H1 (cell line): ENCODE results near the gene PMFBP1. TPM values are rescaled to one million over a fixed set of nuclear protein-coding genes. Genes with fewer than 3 reads are reported as not detected.

ENCODE experiments used
- CTCF ChIA-PET: fragments of 300-600 bp; sonication (Branson Sonifier 250); formaldehyde crosslinking; loops from one replicate; lab custom pipeline; 2021; ENCODE audit not compliant: partially characterized antibody; lab: Charles Lee
- POLR2A ChIA-PET: fragments of 300-600 bp; sonication (Branson Sonifier 250); formaldehyde crosslinking; loops from one replicate; lab custom pipeline; 2021; ENCODE audit warnings: inconsistent platforms; ENCODE audit not compliant: partially characterized antibody; lab: Charles Lee
- DNase-seq, 2 experiments: peaks; one replicate each; pipeline versions ENCODE4 v3.0.0 to v3.0.0-alpha.2; 2010 to 2022; ENCODE audit warnings: low spot score in 2 of 2, low read depth in 1 of 2, mixed read lengths in 1 of 2
- FAIRE-seq: peaks from 2 replicates; lab custom pipeline; 2011; peaks lifted over from hg19 to GRCh38; lab: Jason Lieb, UNC
- H2AFZ ChIP-seq: 2 replicates; pipeline ENCODE4 v1.8.1; 2012; ENCODE audit warnings: low read length, inconsistent platforms
- H2AK5ac ChIP-seq: 2 replicates; pipeline ENCODE4 v1.6.1; 2013; ENCODE audit warnings: low read depth, low read length
- H2BK120ac ChIP-seq: replicated peaks from 2 replicates; pipeline ENCODE3; 2013; ENCODE audit warnings: low read depth, low read length, inconsistent platforms
- H2BK12ac ChIP-seq: 2 replicates; pipeline ENCODE4 v1.6.1; 2013; ENCODE audit warnings: low read depth, low read length
- H2BK15ac ChIP-seq: 2 replicates; pipeline ENCODE4 v1.6.1; 2013; ENCODE audit warnings: low read length
- H2BK20ac ChIP-seq: 2 replicates; pipeline ENCODE4 v1.6.1; 2013; ENCODE audit warnings: low read length
- H2BK5ac ChIP-seq: 2 replicates; pipeline ENCODE4 v1.6.1; 2013; ENCODE audit warnings: low read depth, low read length
- H3K14ac ChIP-seq: 2 replicates; pipeline ENCODE4 v1.6.1; 2013; ENCODE audit warnings: inconsistent platforms; ENCODE audit not compliant: insufficient read length
- H3K18ac ChIP-seq: 2 replicates; pipeline ENCODE4 v1.6.1; 2013; ENCODE audit warnings: low read length; ENCODE audit errors: extremely low read depth
- H3K23ac ChIP-seq: 2 replicates; pipeline ENCODE4 v1.6.1; 2013; ENCODE audit warnings: inconsistent platforms; ENCODE audit not compliant: insufficient read length
- H3K23me2 ChIP-seq: 2 replicates; pipeline ENCODE4 v1.6.1; 2013; ENCODE audit warnings: low read depth, low read length
- H3K27ac ChIP-seq: 2 replicates; pipeline ENCODE4 v1.6.1; 2011; ENCODE audit warnings: low read depth, low read length, inconsistent platforms
- H3K27me3 ChIP-seq, 4 experiments: replicated peaks in 1 of 4; 1 replicate in 1 of 4; 2 replicates in 3 of 4; pipeline versions ENCODE4 v1.6.1 to v1.8.1; 2011 to 2013; ENCODE audit warnings: low read length in 3 of 4, mild to moderate bottlenecking in 3 of 4, inconsistent platforms in 2 of 4, mixed read lengths in 2 of 4, moderate library complexity in 1 of 4; ENCODE audit not compliant: control insufficient read depth in 3 of 4, insufficient read depth in 3 of 4; ENCODE audit errors: extremely low read depth in 1 of 4
- H3K36me3 ChIP-seq, 4 experiments: 2 replicates each; pipeline versions ENCODE4 v1.6.1 to v1.8.1; 2011 to 2013; ENCODE audit warnings: mild to moderate bottlenecking in 4 of 4, low read length in 3 of 4, moderate library complexity in 2 of 4, control low read depth in 1 of 4, inconsistent platforms in 1 of 4; ENCODE audit not compliant: insufficient read depth in 4 of 4, control insufficient read depth in 2 of 4
- H3K4ac ChIP-seq: replicated peaks from 2 replicates; pipeline ENCODE3; 2013; ENCODE audit warnings: low read length, low read depth, mixed read lengths, inconsistent platforms; ENCODE audit not compliant: insufficient read length
- H3K4me1 ChIP-seq, 4 experiments: replicated peaks in 1 of 4; 1 replicate in 1 of 4; 2 replicates in 3 of 4; pipeline versions ENCODE4 v1.6.1 to v1.8.1; 2011 to 2013; ENCODE audit warnings: low read length in 3 of 4, inconsistent platforms in 2 of 4, mixed read lengths in 1 of 4; ENCODE audit not compliant: insufficient read depth in 4 of 4, control insufficient read depth in 3 of 4
- H3K4me2 ChIP-seq, 2 experiments: 2 replicates each; pipeline versions ENCODE4 v1.6.1 to v1.8.1; 2011 to 2013; ENCODE audit warnings: low read depth in 2 of 2, low read length in 2 of 2, control low read depth in 1 of 2, inconsistent platforms in 1 of 2, mild to moderate bottlenecking in 1 of 2; ENCODE audit not compliant: insufficient read depth in 1 of 2
- H3K4me3 ChIP-seq, 4 experiments: fragments of 200-600, 300-600 bp in 1 of 4; sonication (generic), shearing (Covaris generic), sonication (Bioruptor Twin) in 1 of 4; 2 replicates each; pipeline versions ENCODE4 v1.5.1 to v1.8.1; 2011 to 2016; ENCODE audit warnings: low read length in 4 of 4, low read depth in 3 of 4, control low read depth in 2 of 4, inconsistent platforms in 2 of 4, mild to moderate bottlenecking in 2 of 4, mixed read lengths in 1 of 4, moderate library complexity in 1 of 4; ENCODE audit not compliant: insufficient read depth in 2 of 4; ENCODE audit errors: extremely low read depth in 1 of 4
- H3K56ac ChIP-seq: replicated peaks from 2 replicates; pipeline ENCODE3; 2013; ENCODE audit warnings: low read depth, mild to moderate bottlenecking, mixed read lengths, low read length, inconsistent platforms; ENCODE audit not compliant: insufficient read length
- H3K79me1 ChIP-seq: 2 replicates; pipeline ENCODE4 v1.6.1; 2013; ENCODE audit warnings: low read depth, low read length, control low read depth
- H3K79me2 ChIP-seq, 2 experiments: 2 replicates each; pipeline versions ENCODE4 v1.6.1 to v1.8.1; 2012 to 2013; ENCODE audit warnings: low read length in 2 of 2, mild to moderate bottlenecking in 2 of 2, inconsistent platforms in 1 of 2; ENCODE audit not compliant: insufficient read depth in 2 of 2, control insufficient read depth in 1 of 2
- H3K9ac ChIP-seq, 4 experiments: replicated peaks in 1 of 4; 1 replicate in 1 of 4; 2 replicates in 3 of 4; pipeline versions ENCODE4 v1.6.1 to v1.8.1; 2011 to 2013; ENCODE audit warnings: low read depth in 3 of 4, low read length in 3 of 4, control low read depth in 2 of 4, mild to moderate bottlenecking in 2 of 4, moderate library complexity in 2 of 4, inconsistent platforms in 1 of 4; ENCODE audit errors: extremely low read depth in 1 of 4
- H3K9me3 ChIP-seq, 2 experiments: 2 replicates each; pipeline versions ENCODE4 v1.6.1 to v1.8.1; 2012 to 2013; ENCODE audit warnings: mild to moderate bottlenecking in 2 of 2, moderate library complexity in 2 of 2, control low read depth in 1 of 2, inconsistent platforms in 1 of 2, low read depth in 1 of 2, low read length in 1 of 2, mixed read lengths in 1 of 2; ENCODE audit not compliant: insufficient read depth in 2 of 2
- H4K20me1 ChIP-seq, 2 experiments: replicated peaks in 1 of 2; 2 replicates each; pipeline versions ENCODE3 to v1.8.1; 2011 to 2013; ENCODE audit warnings: inconsistent platforms in 2 of 2, low read length in 2 of 2, mild to moderate bottlenecking in 1 of 2; ENCODE audit not compliant: insufficient read depth in 2 of 2, control insufficient read depth in 1 of 2
- H4K5ac ChIP-seq: 2 replicates; pipeline ENCODE4 v1.6.1; 2013; ENCODE audit warnings: low read length, low read depth, mixed read lengths, inconsistent platforms; ENCODE audit not compliant: insufficient read length
- H4K8ac ChIP-seq: 2 replicates; pipeline ENCODE4 v1.8.0; 2013; ENCODE audit warnings: mild to moderate bottlenecking, moderate library complexity, low read length, inconsistent platforms; ENCODE audit not compliant: insufficient read depth; ENCODE audit errors: extremely low read depth
- H4K91ac ChIP-seq: replicated peaks from 2 replicates; pipeline ENCODE3; 2013; ENCODE audit warnings: low read length, mixed read lengths, inconsistent platforms; ENCODE audit not compliant: insufficient read length
- ASH2L ChIP-seq: fragments of 200-600, 300-600 bp; sonication (generic); IDR thresholded peaks from one replicate; pipeline ENCODE4 v1.7.1; 2017; ENCODE audit warnings: low read length
- BCL11A ChIP-seq, 2 experiments: IDR thresholded peaks; one replicate each; pipeline ENCODE4 v1.6.1; 2011; ENCODE audit warnings: low read depth in 2 of 2, low read length in 2 of 2, mild to moderate bottlenecking in 2 of 2
- CBX8 ChIP-seq: fragments of 300-800, 300-1000 bp; sonication (generic); IDR thresholded peaks from 2 replicates; pipeline ENCODE4 v1.7.1; 2016; ENCODE audit warnings: low read depth, low read length, borderline replicate concordance
- JUN ChIP-seq: IDR thresholded peaks from 2 replicates; pipeline ENCODE4 v1.6.1; 2011; ENCODE audit warnings: low read depth, mild to moderate bottlenecking, improper control_type of control experiment, low read length
- MAFK ChIP-seq: IDR thresholded peaks from 2 replicates; pipeline ENCODE4 v1.6.1; 2012; ENCODE audit warnings: low read depth, mild to moderate bottlenecking, improper control_type of control experiment, low read length
- NANOG ChIP-seq: IDR thresholded peaks from 2 replicates; pipeline ENCODE4 v1.6.1; 2011; ENCODE audit warnings: low read length, low read depth, mild to moderate bottlenecking, inconsistent platforms; ENCODE audit not compliant: insufficient read depth, poor library complexity, severe bottlenecking
- RBBP5 ChIP-seq: IDR thresholded peaks from 2 replicates; pipeline ENCODE4 v1.7.1; 2012; ENCODE audit warnings: low read depth, mild to moderate bottlenecking, inconsistent platforms, low read length, moderate library complexity, borderline replicate concordance
- RNF2 ChIP-seq: fragments of 200-900, 300-1000 bp; sonication (generic); IDR thresholded peaks from 2 replicates; pipeline ENCODE4 v1.7.1; 2016; ENCODE audit warnings: borderline replicate concordance, low read depth, mild to moderate bottlenecking, antibody characterized with exemption, low read length; ENCODE audit not compliant: poor library complexity, severe bottlenecking; ENCODE audit errors: missing control alignments
- SRF ChIP-seq: IDR thresholded peaks from 2 replicates; pipeline ENCODE4 v1.6.1; 2011; ENCODE audit warnings: mild to moderate bottlenecking, low read depth, low read length, moderate library complexity
- TCF12 ChIP-seq: IDR thresholded peaks from 2 replicates; pipeline ENCODE4 v1.6.1; 2011; ENCODE audit warnings: low read depth, mild to moderate bottlenecking, low read length
- polyA plus RNA-seq, 7 experiments: library from polyadenylated mRNA; depleted of rRNA in 3 of 7; stranded (reverse) in 5 of 7; unstranded in 2 of 7; fragments of >200 nt in 5 of 7; fragments of 200-250 nt in 2 of 7; gene quantifications; 1 replicate in 5 of 7; 2 replicates in 1 of 7; 4 replicates in 1 of 7; pipeline versions ENCODE4 v1.2.1 to v1.2.3, GENCODE V29; 2011 to 2013; ENCODE audit warnings: missing spikeins in 2 of 7, mixed read lengths in 2 of 7
- total RNA-seq: library from RNA; stranded (reverse); fragmentation: NEBNext Ultra II Directional; extraction: Animal tissue kit (Norgen Biotek cat#: 25700); gene quantifications from 2 replicates; pipeline ENCODE4 v1.2.1, GENCODE V29; 2021
- TF ChIP-seq, protein P1 (sequence below), 3 experiments: IDR thresholded peaks; 1 replicate in 2 of 3; 2 replicates in 1 of 3; pipeline versions ENCODE4 v1.5.1 to v1.6.1; 2011; ENCODE audit warnings: low read length in 3 of 3, mild to moderate bottlenecking in 3 of 3, inconsistent platforms in 2 of 3, low read depth in 1 of 3, moderate library complexity in 1 of 3; ENCODE audit not compliant: insufficient read depth in 1 of 3; ENCODE audit errors: control extremely low read depth in 1 of 3
- TF ChIP-seq, protein P2 (sequence below): IDR thresholded peaks from 2 replicates; pipeline ENCODE4 v1.6.1; 2012; ENCODE audit warnings: inconsistent platforms

PMFBP1 gene
- total and polyA plus RNA-seq, 2 of the 8 experiments (the other 6 are each of a cell fraction or from before 2014, with no cell fraction given): 0.32 to 1.6 TPM

DNA sequence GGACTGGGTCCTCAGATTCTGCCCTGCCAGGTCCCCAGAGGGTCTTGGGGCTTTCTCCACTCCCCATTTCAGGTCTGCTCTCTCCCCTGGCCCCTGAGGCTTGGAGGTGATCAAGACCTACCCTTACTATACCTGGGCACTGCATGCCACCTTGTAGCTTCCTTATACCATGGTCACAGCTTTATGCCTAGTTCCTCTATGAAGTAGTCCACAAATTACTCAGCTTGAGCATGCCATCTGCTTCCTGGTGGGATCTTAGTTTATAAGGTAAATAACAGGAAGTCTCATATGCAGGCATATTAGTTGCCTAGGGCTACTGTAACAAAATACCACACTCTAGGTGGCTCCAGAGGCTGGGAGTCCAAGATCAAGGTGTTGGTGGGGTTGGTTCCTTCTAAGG, 11.0 kb upstream of the PMFBP1 start:
- POLR2A ChIA-PET: no interaction called here
- TF ChIP-seq, protein P1, sequence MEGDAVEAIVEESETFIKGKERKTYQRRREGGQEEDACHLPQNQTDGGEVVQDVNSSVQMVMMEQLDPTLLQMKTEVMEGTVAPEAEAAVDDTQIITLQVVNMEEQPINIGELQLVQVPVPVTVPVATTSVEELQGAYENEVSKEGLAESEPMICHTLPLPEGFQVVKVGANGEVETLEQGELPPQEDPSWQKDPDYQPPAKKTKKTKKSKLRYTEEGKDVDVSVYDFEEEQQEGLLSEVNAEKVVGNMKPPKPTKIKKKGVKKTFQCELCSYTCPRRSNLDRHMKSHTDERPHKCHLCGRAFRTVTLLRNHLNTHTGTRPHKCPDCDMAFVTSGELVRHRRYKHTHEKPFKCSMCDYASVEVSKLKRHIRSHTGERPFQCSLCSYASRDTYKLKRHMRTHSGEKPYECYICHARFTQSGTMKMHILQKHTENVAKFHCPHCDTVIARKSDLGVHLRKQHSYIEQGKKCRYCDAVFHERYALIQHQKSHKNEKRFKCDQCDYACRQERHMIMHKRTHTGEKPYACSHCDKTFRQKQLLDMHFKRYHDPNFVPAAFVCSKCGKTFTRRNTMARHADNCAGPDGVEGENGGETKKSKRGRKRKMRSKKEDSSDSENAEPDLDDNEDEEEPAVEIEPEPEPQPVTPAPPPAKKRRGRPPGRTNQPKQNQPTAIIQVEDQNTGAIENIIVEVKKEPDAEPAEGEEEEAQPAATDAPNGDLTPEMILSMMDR (IDR thresholded peaks at IDR 0.05; ENCODE audit: control extremely low read depth in 1 of 3, insufficient read depth in 1 of 3, low read depth in 1 of 3, low read length in 3 of 3): no peak
- TF ChIP-seq SRF (no peak), TCF12 (no peak), RBBP5 (no peak), JUN (no peak), RNF2 (no peak), MAFK (no peak), ASH2L (no peak), CBX8 (no peak), NANOG (no peak), BCL11A (IDR thresholded peaks at IDR 0.05; ENCODE audit: low read depth in 2 of 2, low read length in 2 of 2) (no peak)
- TF ChIP-seq, protein P2, sequence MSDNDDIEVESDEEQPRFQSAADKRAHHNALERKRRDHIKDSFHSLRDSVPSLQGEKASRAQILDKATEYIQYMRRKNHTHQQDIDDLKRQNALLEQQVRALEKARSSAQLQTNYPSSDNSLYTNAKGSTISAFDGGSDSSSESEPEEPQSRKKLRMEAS: no peak

More for the DNA sequence above, 11.0 kb upstream of the PMFBP1 start:
- H4K8ac ChIP-seq: no peak overlapping the region
- H3K18ac ChIP-seq: no peak overlapping the region
- no peak overlapping the region for H3K23ac ChIP-seq
- H3K4me3 ChIP-seq: no peak overlapping the region
- H3K4ac ChIP-seq: no peak overlapping the region
- H3K56ac ChIP-seq: no peak overlapping the region
- H3K36me3 ChIP-seq: no peaks in the 10 kb centered on the region
- H2AK5ac ChIP-seq: no peak overlapping the region
- H2BK20ac ChIP-seq: no peak overlapping the region
- H3K79me2 ChIP-seq: no peaks in the 10 kb centered on the region
- no peaks in the 10 kb centered on the region for H4K20me1 ChIP-seq
- no peak for DNase-seq
- no peaks in the 10 kb centered on the region for H3K9me3 ChIP-seq
- FAIRE-seq: no peak
- no peak overlapping the region for H2BK15ac ChIP-seq
- no peaks in the 10 kb centered on the region for H3K27me3 ChIP-seq
- no peak overlapping the region for H2AFZ ChIP-seq
- H3K27ac ChIP-seq: no peak overlapping the region
- no peaks in the 10 kb centered on the region for H3K79me1 ChIP-seq
- H3K4me2 ChIP-seq: no peak overlapping the region
- no peak overlapping the region for H4K5ac ChIP-seq
- H3K14ac ChIP-seq: no peak overlapping the region
- CTCF ChIA-PET: interaction anchor here (0.6 to 1.8 kb wide), 3 partner anchors 21 to 608 kb away, joined by 3 to 6 read pairs (median 5); no protein-coding TSS in a partner anchor
- H2BK5ac ChIP-seq: no peak overlapping the region
- H3K4me1 ChIP-seq: 0 out of 7 replicates have a peak, but pooled peaks cover 0 to 4% (median 0%) of the 10 kb centered on the region in 4 experiments
- no peak overlapping the region for H4K91ac ChIP-seq
- H2BK120ac ChIP-seq: no peak overlapping the region
- H2BK12ac ChIP-seq: no peak overlapping the region
- no peak overlapping the region for H3K9ac ChIP-seq
- H3K23me2 ChIP-seq: no peaks in the 10 kb centered on the region
